Skeletal muscle satellite cell (primary cell): ENCODE results near the gene NFIL3. TPM values are rescaled to one million over a fixed set of nuclear protein-coding genes. Genes with fewer than 3 reads are reported as not detected.
"Not testable (repeated sequence)": the region's sequence is repeated elsewhere in the genome, so short reads cannot be mapped to it uniquely, and the experiment has no call there.

Experiments used
- H3K27me3 ChIP-seq: 2 replicates; pipeline ENCODE4 v1.7.0; 2013; ENCODE audit warnings: low read length; ENCODE audit not compliant: control insufficient read depth, insufficient read depth
- H3K36me3 ChIP-seq: 2 replicates; pipeline ENCODE4 v1.7.0; 2013; ENCODE audit warnings: mild to moderate bottlenecking, control low read depth, low read length; ENCODE audit not compliant: insufficient read depth
- H3K4me1 ChIP-seq: 2 replicates; pipeline ENCODE4 v1.7.0; 2013; ENCODE audit warnings: low read length; ENCODE audit not compliant: control insufficient read depth, insufficient read depth
- H3K4me2 ChIP-seq: 2 replicates; pipeline ENCODE4 v1.7.0; 2013; ENCODE audit warnings: mild to moderate bottlenecking, low read length
- H3K4me3 ChIP-seq: 2 replicates; pipeline ENCODE4 v1.7.0; 2013; ENCODE audit warnings: low read length
- H3K9ac ChIP-seq: 2 replicates; pipeline ENCODE4 v1.7.0; 2013; ENCODE audit warnings: mild to moderate bottlenecking, low read depth, low read length, moderate library complexity
- H3K9me3 ChIP-seq: replicated peaks from 2 replicates; pipeline ENCODE4 v1.7.0; 2013; ENCODE audit warnings: mild to moderate bottlenecking, control low read depth, low read length
- total RNA-seq: library from RNA; depleted of rRNA; stranded (reverse); fragments of >200 nt; gene quantifications from 2 replicates; pipeline ENCODE4 v1.2.3, GENCODE V29; 2012; rRNA removed

The NFIL3 gene, protein sequence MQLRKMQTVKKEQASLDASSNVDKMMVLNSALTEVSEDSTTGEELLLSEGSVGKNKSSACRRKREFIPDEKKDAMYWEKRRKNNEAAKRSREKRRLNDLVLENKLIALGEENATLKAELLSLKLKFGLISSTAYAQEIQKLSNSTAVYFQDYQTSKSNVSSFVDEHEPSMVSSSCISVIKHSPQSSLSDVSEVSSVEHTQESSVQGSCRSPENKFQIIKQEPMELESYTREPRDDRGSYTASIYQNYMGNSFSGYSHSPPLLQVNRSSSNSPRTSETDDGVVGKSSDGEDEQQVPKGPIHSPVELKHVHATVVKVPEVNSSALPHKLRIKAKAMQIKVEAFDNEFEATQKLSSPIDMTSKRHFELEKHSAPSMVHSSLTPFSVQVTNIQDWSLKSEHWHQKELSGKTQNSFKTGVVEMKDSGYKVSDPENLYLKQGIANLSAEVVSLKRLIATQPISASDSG
- 12.9 and 15.5 TPM in 2 replicates for total RNA-seq

DNA sequence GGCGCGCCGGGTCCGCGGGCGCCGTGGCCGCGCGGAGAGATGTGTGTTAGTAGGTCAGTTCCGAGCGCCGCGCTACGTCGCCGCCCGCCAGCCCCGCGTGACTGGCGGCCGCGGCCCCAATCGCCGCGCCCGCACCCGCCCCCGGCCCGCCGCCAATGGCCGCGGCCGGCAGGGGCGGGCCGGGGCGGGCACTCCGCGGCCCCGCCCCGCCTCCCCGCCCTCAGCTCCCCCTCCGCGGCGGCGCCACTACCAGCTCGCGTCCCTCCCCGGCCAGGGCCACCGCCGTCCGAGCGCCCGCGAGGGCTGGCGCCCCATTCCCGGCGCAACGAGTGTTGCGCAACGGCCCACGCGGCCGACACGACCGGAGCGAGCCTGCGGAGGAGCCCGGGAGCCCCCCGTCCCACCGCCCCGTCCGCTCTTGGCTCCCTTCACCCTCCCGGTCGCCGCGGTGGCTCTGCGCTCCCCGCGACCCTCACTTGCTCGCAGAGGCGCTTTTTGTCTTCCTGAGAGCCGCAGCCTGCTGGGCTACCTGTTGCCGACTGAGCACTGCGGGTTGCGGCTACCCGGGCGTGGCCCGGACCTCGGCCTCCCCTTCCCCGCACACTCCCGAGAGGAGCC is at the start of gene NFIL3:
TSS of gene NFIL3 (minus strand) at position 48 of the 618 bp plus-strand sequence. CDS start 13,098 bp downstream, outside the sequence.
- no peaks in the 10 kb centered on the region for H3K27me3 ChIP-seq
- H3K9ac ChIP-seq, result peak within 1 kb of the TSS; percentile 96
- H3K9me3 ChIP-seq, result no peaks in the 10 kb centered on the region
- peak within 1 kb of the TSS; percentile 95 for H3K4me2 ChIP-seq
- peak within 1 kb of the TSS; percentile 88 for H3K4me3 ChIP-seq
- H3K4me1 ChIP-seq, result peaks cover 43% of the 10 kb centered on the region
- no peaks in the 10 kb centered on the region for H3K36me3 ChIP-seq

DNA sequence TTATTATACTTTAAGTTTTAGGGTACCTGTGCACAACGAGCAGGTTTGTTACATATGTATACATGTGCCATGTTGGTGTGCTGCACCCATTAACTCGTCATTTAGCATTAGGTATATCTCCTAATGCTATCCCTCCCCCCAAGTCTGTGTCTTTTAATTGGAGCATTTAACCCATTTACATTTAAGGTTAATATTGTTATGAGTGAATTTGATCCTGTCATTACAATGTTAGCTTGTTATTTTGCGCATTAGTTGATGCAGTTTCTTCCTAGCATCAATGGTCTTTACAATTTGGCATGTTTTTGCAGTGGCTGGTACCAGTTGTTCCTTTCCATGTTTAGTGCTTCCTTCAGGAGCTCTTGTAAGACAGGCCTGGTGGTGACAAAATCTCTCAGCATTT is 47.9 kb upstream of the NFIL3 start:
- H3K36me3 ChIP-seq, H3K27me3 ChIP-seq, H3K9ac ChIP-seq, H3K4me1 ChIP-seq, H3K9me3 ChIP-seq, H3K4me2 ChIP-seq, H3K4me3 ChIP-seq: not testable (repeated sequence)

DNA sequence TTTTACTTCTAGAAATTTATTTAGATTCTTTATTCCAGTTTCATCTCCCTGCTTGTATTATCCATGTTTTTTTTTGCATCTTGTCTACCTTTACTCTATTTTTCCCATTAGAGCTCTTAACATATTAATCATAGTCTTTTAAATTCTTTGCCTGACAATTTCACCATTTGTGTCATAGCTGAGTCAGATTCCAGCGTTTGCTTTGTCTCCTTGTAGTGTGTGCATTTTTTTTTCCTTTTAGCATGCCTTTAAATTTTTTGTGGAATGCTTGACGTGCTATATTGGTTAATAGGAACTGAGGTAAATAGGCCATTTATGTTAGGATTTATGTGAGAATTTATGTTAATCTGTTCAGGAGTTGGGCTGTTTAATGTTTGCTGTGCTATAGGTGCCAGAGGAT is 41.8 kb upstream of the NFIL3 start:
- Histone ChIP-seq H3K9ac (no peak overlapping the region), H3K9me3 (no peaks in the 10 kb centered on the region), H3K4me3 (no peak overlapping the region), H3K4me2 (no peak overlapping the region), H3K27me3 (no peaks in the 10 kb centered on the region), H3K4me1 (peaks cover 8% of the 10 kb centered on the region), H3K36me3 (no peaks in the 10 kb centered on the region)

DNA sequence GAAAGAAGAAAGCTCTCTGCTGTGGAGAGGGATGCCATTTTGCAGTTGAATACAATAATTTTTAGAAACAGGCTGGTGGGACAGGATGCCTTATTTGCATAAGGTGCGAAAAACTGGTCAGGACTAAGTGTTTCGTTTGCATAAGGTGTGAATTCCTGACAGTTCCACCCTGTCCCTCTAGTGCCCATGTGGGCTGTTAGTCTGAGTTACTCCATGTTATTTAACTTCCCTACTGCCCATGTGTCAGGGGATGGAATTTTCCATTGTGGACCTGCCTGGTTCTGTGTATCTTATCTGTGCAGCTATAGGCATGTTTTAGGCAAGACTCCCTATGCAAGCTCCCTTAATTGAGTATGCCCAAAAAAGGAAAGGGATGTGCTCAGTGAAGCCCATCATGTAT is 35.3 kb upstream of the NFIL3 start:
- Histone ChIP-seq H3K4me3 (no peak overlapping the region), H3K36me3 (no peaks in the 10 kb centered on the region), H3K9ac (no peak overlapping the region), H3K9me3 (no peaks in the 10 kb centered on the region), H3K4me2 (no peak overlapping the region), H3K4me1 (no peaks in the 10 kb centered on the region), H3K27me3 (no peaks in the 10 kb centered on the region)

DNA sequence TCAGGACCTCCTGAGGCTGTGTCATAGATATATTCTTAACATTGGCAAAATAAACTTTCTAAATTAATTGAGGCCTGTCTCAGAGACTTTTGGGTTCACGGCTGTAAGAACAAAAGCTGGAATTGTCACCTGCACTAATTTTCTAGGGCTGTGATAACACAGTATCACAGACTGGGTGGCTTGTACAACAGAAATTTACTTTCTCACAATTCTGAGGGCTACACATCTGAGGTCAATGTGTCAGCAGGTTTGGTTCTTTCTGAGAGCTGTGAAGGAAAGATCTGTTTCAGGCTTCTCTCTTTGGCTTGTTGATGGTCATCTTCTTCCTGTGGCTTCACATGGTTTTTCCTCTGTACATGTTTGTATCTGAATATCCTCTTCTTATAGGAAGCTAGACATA is 29.2 kb upstream of the NFIL3 start:
- H3K9ac ChIP-seq, result no peak overlapping the region
- no peak overlapping the region for H3K4me2 ChIP-seq
- H3K4me3 ChIP-seq, result no peak overlapping the region
- H3K36me3 ChIP-seq, result no peaks in the 10 kb centered on the region
- no peaks in the 10 kb centered on the region for H3K9me3 ChIP-seq
- peaks cover 3% of the 10 kb centered on the region for H3K27me3 ChIP-seq
- H3K4me1 ChIP-seq, result no peaks in the 10 kb centered on the region

DNA sequence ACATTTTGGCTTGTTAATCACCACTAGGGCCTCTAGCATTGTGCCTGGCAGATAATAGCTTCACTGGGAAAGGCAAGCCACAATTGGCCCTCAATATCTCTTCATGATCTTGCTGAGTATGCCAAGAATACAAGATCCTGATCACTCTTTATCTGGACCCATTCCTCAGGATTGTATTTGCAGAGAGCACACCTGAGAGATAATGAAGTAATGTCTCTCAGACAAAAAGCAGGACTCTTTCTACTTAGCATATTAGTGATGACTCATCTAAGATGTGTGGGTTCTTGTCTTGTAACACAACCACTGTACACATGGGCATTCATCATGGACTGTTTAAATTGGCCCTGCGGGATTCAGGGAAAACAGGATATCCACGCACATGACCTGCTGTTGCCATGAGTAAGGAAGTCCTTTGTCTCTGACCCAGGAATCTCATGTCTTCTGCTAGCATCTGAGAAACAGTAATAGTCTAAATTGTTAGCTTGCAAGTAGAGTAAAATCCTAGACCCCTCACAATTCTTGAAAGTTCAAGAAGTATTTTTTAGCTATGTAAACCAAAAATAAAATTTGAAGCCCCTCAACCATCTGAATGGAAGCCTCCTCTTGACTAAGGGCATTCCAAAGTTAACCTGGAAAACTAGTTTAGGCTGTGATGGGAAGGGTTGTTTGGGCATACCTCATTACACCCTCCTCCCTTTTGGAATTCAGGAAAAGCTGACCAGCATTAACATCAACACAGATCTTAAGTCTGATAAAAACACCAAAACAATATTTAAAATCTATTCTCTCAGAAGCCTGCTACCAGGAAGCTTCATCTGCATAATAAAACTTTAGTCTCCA is 28.0 kb upstream of the NFIL3 start:
- H3K27me3 ChIP-seq, result peaks cover 3% of the 10 kb centered on the region
- no peaks in the 10 kb centered on the region for H3K36me3 ChIP-seq
- no peak overlapping the region for H3K4me2 ChIP-seq
- H3K4me3 ChIP-seq, result no peak overlapping the region
- H3K4me1 ChIP-seq, result no peaks in the 10 kb centered on the region
- no peaks in the 10 kb centered on the region for H3K9me3 ChIP-seq
- no peak overlapping the region for H3K9ac ChIP-seq

DNA sequence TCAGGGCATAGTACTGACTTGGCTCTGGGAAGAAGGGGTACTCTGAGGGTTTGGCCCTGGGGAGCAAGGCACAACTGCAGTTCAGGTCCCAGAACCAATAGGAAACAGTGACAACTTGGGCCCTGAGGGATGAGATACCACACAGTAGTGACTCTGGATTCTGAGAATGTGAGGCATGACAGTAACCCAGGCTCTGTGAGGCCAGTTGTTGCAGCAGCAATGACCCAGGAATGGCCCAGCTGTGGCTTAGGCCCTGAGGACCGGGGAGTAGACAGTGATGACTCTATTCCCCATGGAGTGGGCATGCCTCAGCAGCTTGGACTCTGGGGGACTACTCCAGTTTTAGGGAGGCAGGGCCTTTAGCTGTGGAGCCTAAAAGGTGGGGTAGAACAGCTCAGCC is 21.5 kb upstream of the NFIL3 start:
- Histone ChIP-seq H3K27me3 (peaks cover 21% of the 10 kb centered on the region), H3K4me2 (no peak overlapping the region), H3K4me3 (no peak overlapping the region), H3K36me3 (no peaks in the 10 kb centered on the region), H3K4me1 (no peaks in the 10 kb centered on the region), H3K9ac (no peak overlapping the region), H3K9me3 (no peaks in the 10 kb centered on the region)

DNA sequence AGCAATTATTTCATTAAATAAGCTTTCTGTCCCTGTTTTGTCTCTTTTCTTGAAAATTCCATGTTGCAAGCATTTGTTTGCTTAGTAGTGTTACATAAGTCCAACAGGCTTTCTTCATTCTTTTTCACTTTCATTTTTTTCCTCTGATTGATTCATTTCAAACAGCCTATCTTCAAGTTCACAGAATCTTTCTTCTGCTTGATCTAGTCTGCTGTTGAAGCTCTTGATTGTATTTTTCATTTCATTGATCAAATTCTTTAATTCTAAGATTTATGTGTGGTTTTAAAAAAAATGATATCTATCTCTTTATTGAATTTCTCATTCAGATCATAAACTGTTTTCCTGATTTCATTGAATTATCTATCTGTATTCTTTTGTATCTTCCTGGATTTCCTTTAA is 20.4 kb upstream of the NFIL3 start:
- Histone ChIP-seq H3K9me3 (no peaks in the 10 kb centered on the region), H3K9ac (no peak overlapping the region), H3K27me3 (peaks cover 28% of the 10 kb centered on the region), H3K4me1 (no peaks in the 10 kb centered on the region), H3K36me3 (no peaks in the 10 kb centered on the region), H3K4me2 (no peak overlapping the region), H3K4me3 (no peak overlapping the region)

DNA sequence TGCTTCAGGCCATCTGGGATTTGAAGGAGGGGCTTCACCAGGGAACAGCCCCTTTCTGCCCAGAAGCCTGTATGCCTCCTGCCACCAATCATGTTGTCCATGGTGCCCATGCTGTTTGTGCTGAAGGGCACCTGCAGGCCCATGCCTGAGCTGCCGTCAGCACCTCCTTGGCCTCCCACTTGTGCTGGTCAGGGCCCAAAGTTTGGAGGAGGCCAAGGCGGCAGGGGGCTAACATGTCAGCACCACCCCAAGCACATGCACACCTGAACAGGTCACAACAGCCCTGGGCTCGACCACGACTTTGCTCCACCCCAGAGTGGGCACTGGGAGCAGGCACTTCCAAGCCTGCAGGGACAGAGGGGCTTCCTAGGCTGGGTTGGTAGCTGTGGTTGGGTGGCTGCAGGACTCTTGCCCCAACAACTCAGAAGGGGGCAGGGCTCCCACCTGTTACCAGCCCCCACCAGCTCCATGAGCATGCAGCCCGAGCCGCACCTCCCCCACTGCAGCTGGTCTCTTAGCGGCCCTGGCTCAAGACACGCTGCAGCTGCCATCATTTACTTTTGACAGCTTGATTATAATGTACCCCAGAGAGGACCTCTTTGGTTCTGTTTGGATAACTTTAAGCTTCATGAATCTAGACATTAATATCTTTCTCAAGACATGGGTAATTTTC is 19.8 kb upstream of the NFIL3 start:
- no peaks in the 10 kb centered on the region for H3K9me3 ChIP-seq

DNA sequence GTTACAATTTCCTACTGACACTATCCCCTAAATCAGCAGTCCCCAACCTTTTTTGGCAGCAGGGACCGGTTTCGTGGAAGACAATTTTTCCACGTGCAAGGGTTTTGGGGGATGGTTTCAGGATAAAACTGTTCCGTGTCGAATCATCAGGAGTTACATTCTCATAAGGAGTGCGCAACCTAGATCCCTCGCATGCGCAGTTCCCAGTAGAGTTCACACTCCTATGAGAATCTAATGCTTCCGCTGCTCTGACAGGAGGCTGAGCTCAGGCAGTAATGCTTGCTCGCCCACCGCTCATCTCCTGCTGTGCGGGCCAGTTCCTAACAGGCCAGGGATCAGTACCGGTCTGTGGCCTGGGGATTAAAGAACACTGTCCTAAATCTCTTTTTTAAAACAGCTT is 13.2 kb upstream of the NFIL3 start:
- Histone ChIP-seq H3K4me2 (no peak overlapping the region), H3K9me3 (no peaks in the 10 kb centered on the region), H3K4me1 (peaks cover 7% of the 10 kb centered on the region), H3K27me3 (peaks cover 10% of the 10 kb centered on the region), H3K9ac (no peak overlapping the region), H3K36me3 (no peaks in the 10 kb centered on the region), H3K4me3 (no peak overlapping the region)

More for the DNA sequence above, 19.8 kb upstream of the NFIL3 start:
- Histone ChIP-seq H3K27me3 (peaks cover 28% of the 10 kb centered on the region), H3K4me1 (no peaks in the 10 kb centered on the region), H3K36me3 (no peaks in the 10 kb centered on the region), H3K4me3 (no peak overlapping the region), H3K4me2 (no peak overlapping the region), H3K9ac (no peak overlapping the region)

DNA sequence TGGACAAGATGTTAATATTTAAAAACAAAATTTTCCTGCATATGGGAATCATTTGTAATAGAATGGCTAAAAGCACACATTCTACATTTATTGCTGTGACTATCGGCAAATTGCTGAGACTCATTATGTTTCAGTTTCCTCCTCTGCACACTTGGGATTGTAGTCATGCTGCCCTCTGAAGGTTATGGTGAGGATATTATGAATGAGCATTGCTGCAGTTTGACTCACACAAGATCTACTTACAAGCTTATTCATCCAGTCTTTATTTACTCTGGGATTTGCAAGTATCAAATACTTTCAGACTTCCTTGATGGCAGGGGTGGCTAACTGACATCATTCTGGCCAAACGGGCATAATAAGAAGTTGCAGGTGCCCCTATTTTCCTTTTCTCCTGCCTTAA is 9.5 kb upstream of the NFIL3 start:
- Histone ChIP-seq H3K4me3 (no peak overlapping the region), H3K9me3 (no peaks in the 10 kb centered on the region), H3K36me3 (no peaks in the 10 kb centered on the region), H3K27me3 (no peaks in the 10 kb centered on the region), H3K9ac (peak overlapping the region; percentile 5), H3K4me1 (peaks cover 11% of the 10 kb centered on the region), H3K4me2 (peak overlapping the region; percentile 27)
